ENCODE measurements around the gene RPP25L.

Gene RPP25L

GRCh38 chr9:34637356-34638137 lies 25.6 kb upstream of the RPP25L start, which contains the start of gene SIGMAR1:
SIGMAR1 (minus strand) TSS chr9:34637787; CDS start chr9:34637697, 90 bp downstream.
- DNase-seq, result peak; percentile 90

GRCh38 chr9:34636791-34637355 lies 25.0 kb upstream of the RPP25L start:
- DNase-seq, result no peak

- no peak for DNase-seq
Measured at GRCh38 chr9:34635556-34635955, 23.7 kb upstream of the RPP25L start.

- DNase-seq, result no peak
Measured at GRCh38 chr9:34634551-34635248, 22.8 kb upstream of the RPP25L start.

- peak; percentile 59 for DNase-seq
Measured at GRCh38 chr9:34633851-34634550, 22.1 kb upstream of the RPP25L start.

- no peak for DNase-seq
Measured at GRCh38 chr9:34633166-34633565, 21.3 kb upstream of the RPP25L start.

- DNase-seq, result no peak
Measured at GRCh38 chr9:34630402-34631154, 18.7 kb upstream of the RPP25L start.

GRCh38 chr9:34629491-34629808 lies 17.6 kb upstream of the RPP25L start:
- DNase-seq, result no peak

GRCh38 chr9:34628656-34629490 lies 17.0 kb upstream of the RPP25L start, which contains the start of gene ARID3C:
ARID3C (minus strand) TSS chr9:34629066; CDS start chr9:34628014, 1,052 bp downstream.
- DNase-seq, result peak; percentile 30

- DNase-seq, result no peak
Measured at GRCh38 chr9:34627716-34628655, 16.1 kb upstream of the RPP25L start.

- no peak for DNase-seq
Measured at GRCh38 chr9:34625186-34625486, 13.2 kb upstream of the RPP25L start.

GRCh38 chr9:34624475-34625185 lies 12.7 kb upstream of the RPP25L start:
- DNase-seq, result no peak

GRCh38 chr9:34623374-34624235 lies 11.7 kb upstream of the RPP25L start:
- DNase-seq, result no peak

GRCh38 chr9:34620061-34620994 lies 8.4 kb upstream of the RPP25L start, which contains the start of gene DCTN3:
DCTN3 (minus strand) TSS chr9:34620495; CDS start chr9:34620464, 31 bp downstream.
- peak; percentile 80 for DNase-seq

GRCh38 chr9:34615132-34615531 lies 3.2 kb upstream of the RPP25L start:
- no peak for DNase-seq

GRCh38 chr9:34612788-34613390 lies 992 bp upstream of the RPP25L start:
- DNase-seq, result peak; percentile 50

GRCh38 chr9:34611251-34611810 lies 566 bp downstream of the RPP25L start:
- no peak for DNase-seq

Measured in effector CD8-positive, alpha-beta T cell (primary cell).